GM12878 (cell line): Measurements from ENCODE around the gene PPIC.

ENCODE experiments used
- CBFB ChIP-seq: IDR thresholded peaks from 2 replicates; pipeline ENCODE4 v1.6.1; 2016; ENCODE audit warnings: antibody characterized with exemption, low read depth
- DPF2 ChIP-seq: fragments of 450-650 bp; IDR thresholded peaks from 2 replicates; pipeline ENCODE4 v1.6.1; 2017; ENCODE audit warnings: mild to moderate bottlenecking
- EZH2 ChIP-seq: IDR thresholded peaks from 2 replicates; pipeline ENCODE4 v1.6.1; 2012; ENCODE audit warnings: low read depth, mild to moderate bottlenecking, control low read depth, inconsistent platforms, low read length, borderline replicate concordance; ENCODE audit not compliant: control insufficient read depth
- RCOR1 ChIP-seq: conservative IDR thresholded peaks from 2 replicates; pipeline ENCODE4 v1.6.1; 2012; ENCODE audit warnings: low read depth, low read length, improper control_type of control experiment
- SP1 ChIP-seq: IDR thresholded peaks from one replicate; pipeline ENCODE4 v1.6.1; 2011; ENCODE audit warnings: low read depth, low read length
- TF ChIP-seq, protein P1 (sequence below): IDR thresholded peaks from 2 replicates; pipeline ENCODE4 v1.6.1; 2011; ENCODE audit warnings: mild to moderate bottlenecking, low read depth, low read length, moderate library complexity; ENCODE audit not compliant: insufficient replicate concordance
- TF ChIP-seq, protein P2 (sequence below), 3 experiments: IDR thresholded peaks in 2 of 3; conservative IDR thresholded peaks in 1 of 3; 2 replicates each; pipeline ENCODE4 v1.5.1; 2011; ENCODE audit warnings: low read depth in 3 of 3, low read length in 3 of 3, mild to moderate bottlenecking in 3 of 3, control low read depth in 2 of 3, moderate library complexity in 2 of 3, inconsistent platforms in 1 of 3, mixed read lengths in 1 of 3; ENCODE audit not compliant: control insufficient read depth in 2 of 3, insufficient read depth in 1 of 3; ENCODE audit errors: extremely low read depth in 1 of 3

DNA sequence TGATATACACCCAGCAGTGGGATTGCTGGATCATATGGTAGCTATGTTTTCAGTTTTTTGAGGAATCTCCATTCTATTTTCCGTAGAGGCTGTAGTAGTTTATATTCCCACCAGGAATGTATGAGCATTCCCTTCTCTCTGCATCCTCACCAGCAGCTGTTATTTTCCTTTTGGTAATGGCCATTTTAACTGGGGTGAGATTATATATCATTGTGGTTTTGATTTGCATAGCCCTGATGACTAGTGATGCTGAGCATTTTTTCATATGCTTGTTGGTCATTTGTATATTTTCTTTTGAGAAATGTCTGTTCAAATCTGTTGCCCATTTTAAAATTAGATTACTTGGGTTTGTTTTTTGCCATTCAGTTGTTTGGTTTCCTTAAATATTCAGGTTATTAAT is 11.2 kb upstream of the PPIC start:
- TF ChIP-seq, protein P1, sequence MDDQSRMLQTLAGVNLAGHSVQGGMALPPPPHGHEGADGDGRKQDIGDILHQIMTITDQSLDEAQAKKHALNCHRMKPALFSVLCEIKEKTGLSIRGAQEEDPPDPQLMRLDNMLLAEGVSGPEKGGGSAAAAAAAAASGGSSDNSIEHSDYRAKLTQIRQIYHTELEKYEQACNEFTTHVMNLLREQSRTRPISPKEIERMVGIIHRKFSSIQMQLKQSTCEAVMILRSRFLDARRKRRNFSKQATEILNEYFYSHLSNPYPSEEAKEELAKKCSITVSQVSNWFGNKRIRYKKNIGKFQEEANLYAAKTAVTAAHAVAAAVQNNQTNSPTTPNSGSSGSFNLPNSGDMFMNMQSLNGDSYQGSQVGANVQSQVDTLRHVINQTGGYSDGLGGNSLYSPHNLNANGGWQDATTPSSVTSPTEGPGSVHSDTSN: no peak
- TF ChIP-seq CBFB: no peak
- no peak for TF ChIP-seq DPF2
- TF ChIP-seq, protein P2, sequence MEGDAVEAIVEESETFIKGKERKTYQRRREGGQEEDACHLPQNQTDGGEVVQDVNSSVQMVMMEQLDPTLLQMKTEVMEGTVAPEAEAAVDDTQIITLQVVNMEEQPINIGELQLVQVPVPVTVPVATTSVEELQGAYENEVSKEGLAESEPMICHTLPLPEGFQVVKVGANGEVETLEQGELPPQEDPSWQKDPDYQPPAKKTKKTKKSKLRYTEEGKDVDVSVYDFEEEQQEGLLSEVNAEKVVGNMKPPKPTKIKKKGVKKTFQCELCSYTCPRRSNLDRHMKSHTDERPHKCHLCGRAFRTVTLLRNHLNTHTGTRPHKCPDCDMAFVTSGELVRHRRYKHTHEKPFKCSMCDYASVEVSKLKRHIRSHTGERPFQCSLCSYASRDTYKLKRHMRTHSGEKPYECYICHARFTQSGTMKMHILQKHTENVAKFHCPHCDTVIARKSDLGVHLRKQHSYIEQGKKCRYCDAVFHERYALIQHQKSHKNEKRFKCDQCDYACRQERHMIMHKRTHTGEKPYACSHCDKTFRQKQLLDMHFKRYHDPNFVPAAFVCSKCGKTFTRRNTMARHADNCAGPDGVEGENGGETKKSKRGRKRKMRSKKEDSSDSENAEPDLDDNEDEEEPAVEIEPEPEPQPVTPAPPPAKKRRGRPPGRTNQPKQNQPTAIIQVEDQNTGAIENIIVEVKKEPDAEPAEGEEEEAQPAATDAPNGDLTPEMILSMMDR (IDR thresholded peaks at IDR 0.05 in 2 of 3, conservative IDR thresholded peaks at IDR 0.05 in 1 of 3; ENCODE audit: control insufficient read depth in 2 of 3, extremely low read depth in 1 of 3, insufficient read depth in 1 of 3, low read depth in 3 of 3, low read length in 3 of 3): no peak
- no peak for TF ChIP-seq SP1
- TF ChIP-seq EZH2: no peak
- TF ChIP-seq RCOR1: no peak
